ENCODE results near the gene CAPN1.
"Not testable (repeated sequence)": the region's sequence is repeated elsewhere in the genome, so short reads cannot be mapped to it uniquely, and the experiment has no call there.

The CAPN1 gene

GRCh38 chr11:65148657-65149056, 33.1 kb upstream of the CAPN1 start:
- CTCF ChIA-PET: interaction anchor here (1.5 to 1.6 kb wide), 2 partner anchors 13 to 32 kb away, joined by 6 to 11 read pairs; no protein-coding TSS in a partner anchor
- no peak overlapping the region for H3K4me3 ChIP-seq (ENCODE audit: low read depth, low read length)
- DNase-seq (ENCODE audit: low read depth, low spot score): no peak
- POLR2A ChIA-PET: no interaction called here
- no peak for TF ChIP-seq CTCF (IDR thresholded peaks at IDR 0.05; ENCODE audit: insufficient read depth, low read length, missing control alignments)

- H3K4me3 ChIP-seq (ENCODE audit: low read depth, low read length); POLR2A ChIA-PET; DNase-seq (ENCODE audit: low read depth, low spot score); CTCF ChIA-PET: not testable (repeated sequence)
Observed at GRCh38 chr11:65150131-65150508, 31.6 kb upstream of the CAPN1 start.

- DNase-seq (ENCODE audit: low read depth, low spot score): peak; percentile 38
- TF ChIP-seq CTCF (IDR thresholded peaks at IDR 0.05; ENCODE audit: insufficient read depth, low read length, missing control alignments): no peak
- CTCF ChIA-PET: no interaction called here
- H3K4me3 ChIP-seq (ENCODE audit: low read depth, low read length): no peak overlapping the region
- POLR2A ChIA-PET: interaction anchor here (1.9 kb wide), 1 partner anchor 16 kb away, joined by 4 read pairs; no protein-coding TSS in a partner anchor
Observed at GRCh38 chr11:65150509-65151299, 31.0 kb upstream of the CAPN1 start.

- POLR2A ChIA-PET: interaction anchor here (1.9 kb wide), 1 partner anchor 16 kb away, joined by 4 read pairs; no protein-coding TSS in a partner anchor
- CTCF ChIA-PET: no interaction called here
- H3K4me3 ChIP-seq (ENCODE audit: low read depth, low read length): no peak overlapping the region
- no peak for DNase-seq (ENCODE audit: low read depth, low spot score)
- TF ChIP-seq CTCF (IDR thresholded peaks at IDR 0.05; ENCODE audit: insufficient read depth, low read length, missing control alignments): no peak
Observed at GRCh38 chr11:65151331-65151899, 30.3 kb upstream of the CAPN1 start.

GRCh38 chr11:65152122-65152521, 29.6 kb upstream of the CAPN1 start:
- CTCF ChIA-PET: no interaction called here

GRCh38 chr11:65156256-65156655, 25.5 kb upstream of the CAPN1 start:
- ChIA-PET CTCF (interaction anchor here (0.9 to 1.3 kb wide), 2 partner anchors 10 to 159 kb away, joined by 3 read pairs; no protein-coding TSS in a partner anchor), POLR2A (no interaction called here)
- no peak overlapping the region for H3K4me3 ChIP-seq (ENCODE audit: low read depth, low read length)
- no peak for DNase-seq (ENCODE audit: low read depth, low spot score)
- no peak for TF ChIP-seq CTCF (IDR thresholded peaks at IDR 0.05; ENCODE audit: insufficient read depth, low read length, missing control alignments)

More at GRCh38 chr11:65152122-65152521, 29.6 kb upstream of the CAPN1 start:
- DNase-seq (ENCODE audit: low read depth, low spot score): no peak
- H3K4me3 ChIP-seq (ENCODE audit: low read depth, low read length): no peak overlapping the region
- TF ChIP-seq CTCF (IDR thresholded peaks at IDR 0.05; ENCODE audit: insufficient read depth, low read length, missing control alignments): no peak
- POLR2A ChIA-PET: interaction anchor here (1.9 kb wide), 1 partner anchor 17 kb away, joined by 4 read pairs; no protein-coding TSS in a partner anchor
